Measurements from ENCODE around the gene ZBTB2.
A peak's percentile ranks its signal among the peaks of the same experiment; 100 is the strongest.
"Not testable (repeated sequence)": the region's sequence is repeated elsewhere in the genome, so short reads cannot be mapped to it uniquely, and the experiment has no call there.

The ZBTB2 gene

GRCh38 chr6:151388997-151389617 is 2.3 kb downstream of the ZBTB2 start:
- H3K27ac Mint-ChIP-seq = peak overlapping the region; percentile 97
- H3K4me3 Mint-ChIP-seq = peak overlapping the region; percentile 96
- peaks cover 26% of the 10 kb centered on the region for H3K36me3 Mint-ChIP-seq (ENCODE audit: low read depth)
- H3K4me1 Mint-ChIP-seq (ENCODE audit: low read depth) = peaks cover 60% of the 10 kb centered on the region
- H3K27me3 Mint-ChIP-seq (ENCODE audit: low read depth) = no peaks in the 10 kb centered on the region
- H3K9me3 Mint-ChIP-seq = no peaks in the 10 kb centered on the region

GRCh38 chr6:151388236-151388635 is 3.1 kb downstream of the ZBTB2 start:
- H3K36me3 Mint-ChIP-seq (ENCODE audit: low read depth) = peaks cover 24% of the 10 kb centered on the region

GRCh38 chr6:151387175-151387970 is 4.0 kb downstream of the ZBTB2 start:
- H3K27ac Mint-ChIP-seq = peak overlapping the region; percentile 15
- peaks cover 19% of the 10 kb centered on the region for H3K36me3 Mint-ChIP-seq (ENCODE audit: low read depth)
- H3K9me3 Mint-ChIP-seq = no peaks in the 10 kb centered on the region
- no peaks in the 10 kb centered on the region for H3K27me3 Mint-ChIP-seq (ENCODE audit: low read depth)
- H3K4me3 Mint-ChIP-seq = no peak overlapping the region
- peaks cover 51% of the 10 kb centered on the region for H3K4me1 Mint-ChIP-seq (ENCODE audit: low read depth)

More at GRCh38 chr6:151388236-151388635, 3.1 kb downstream of the ZBTB2 start:
- peaks cover 58% of the 10 kb centered on the region for H3K4me1 Mint-ChIP-seq (ENCODE audit: low read depth)
- H3K27me3 Mint-ChIP-seq (ENCODE audit: low read depth) = no peaks in the 10 kb centered on the region
- peak overlapping the region; percentile 88 for H3K27ac Mint-ChIP-seq
- H3K9me3 Mint-ChIP-seq = no peaks in the 10 kb centered on the region
- H3K4me3 Mint-ChIP-seq = peak overlapping the region; percentile 61

GRCh38 chr6:151385177-151385576 is 6.2 kb downstream of the ZBTB2 start:
- H3K4me3 Mint-ChIP-seq = peak overlapping the region; percentile 29
- H3K27ac Mint-ChIP-seq = peak overlapping the region; percentile 38
- H3K27me3 Mint-ChIP-seq (ENCODE audit: low read depth) = no peaks in the 10 kb centered on the region
- peaks cover 61% of the 10 kb centered on the region for H3K4me1 Mint-ChIP-seq (ENCODE audit: low read depth)
- H3K9me3 Mint-ChIP-seq = no peaks in the 10 kb centered on the region
- peaks cover 22% of the 10 kb centered on the region for H3K36me3 Mint-ChIP-seq (ENCODE audit: low read depth)

GRCh38 chr6:151384151-151384550 is 7.2 kb downstream of the ZBTB2 start:
- H3K4me1 Mint-ChIP-seq (ENCODE audit: low read depth) = peaks cover 64% of the 10 kb centered on the region
- H3K27ac Mint-ChIP-seq = peak overlapping the region; percentile 1
- peaks cover 23% of the 10 kb centered on the region for H3K36me3 Mint-ChIP-seq (ENCODE audit: low read depth)
- H3K27me3 Mint-ChIP-seq (ENCODE audit: low read depth) = no peaks in the 10 kb centered on the region
- H3K9me3 Mint-ChIP-seq = no peaks in the 10 kb centered on the region
- no peak overlapping the region for H3K4me3 Mint-ChIP-seq

- peaks cover 66% of the 10 kb centered on the region for H3K4me1 Mint-ChIP-seq (ENCODE audit: low read depth)
- H3K27me3 Mint-ChIP-seq (ENCODE audit: low read depth); H3K27ac Mint-ChIP-seq; H3K4me3 Mint-ChIP-seq; H3K9me3 Mint-ChIP-seq: not testable (repeated sequence)
- H3K36me3 Mint-ChIP-seq (ENCODE audit: low read depth) = peaks cover 20% of the 10 kb centered on the region
These were observed 8.7 kb downstream of the ZBTB2 start for GRCh38 chr6:151382631-151383030.

- H3K27ac Mint-ChIP-seq = peak overlapping the region; percentile 98
- peaks cover 20% of the 10 kb centered on the region for H3K36me3 Mint-ChIP-seq (ENCODE audit: low read depth)
- H3K27me3 Mint-ChIP-seq (ENCODE audit: low read depth) = no peaks in the 10 kb centered on the region
- H3K4me1 Mint-ChIP-seq (ENCODE audit: low read depth) = peaks cover 66% of the 10 kb centered on the region
- no peaks in the 10 kb centered on the region for H3K9me3 Mint-ChIP-seq
- H3K4me3 Mint-ChIP-seq = peak overlapping the region; percentile 47
These were observed 9.6 kb downstream of the ZBTB2 start for GRCh38 chr6:151381722-151382121.

GRCh38 chr6:151380848-151381205 is 10.5 kb downstream of the ZBTB2 start:
- Mint-ChIP-seq H3K27ac (peak overlapping the region; percentile 98), H3K9me3 (no peaks in the 10 kb centered on the region), H3K27me3 (ENCODE audit: low read depth) (no peaks in the 10 kb centered on the region), H3K4me1 (ENCODE audit: low read depth) (peaks cover 69% of the 10 kb centered on the region), H3K36me3 (ENCODE audit: low read depth) (peaks cover 22% of the 10 kb centered on the region), H3K4me3 (peak overlapping the region; percentile 92)

- Mint-ChIP-seq H3K9me3 (no peaks in the 10 kb centered on the region), H3K27ac (peak overlapping the region; percentile 98), H3K4me1 (ENCODE audit: low read depth) (peaks cover 68% of the 10 kb centered on the region), H3K36me3 (ENCODE audit: low read depth) (peaks cover 19% of the 10 kb centered on the region), H3K27me3 (ENCODE audit: low read depth) (no peaks in the 10 kb centered on the region), H3K4me3 (peak overlapping the region; percentile 92)
These were observed 11.2 kb downstream of the ZBTB2 start for GRCh38 chr6:151379933-151380847.

- Mint-ChIP-seq H3K9me3 (no peaks in the 10 kb centered on the region), H3K27ac (no peak overlapping the region)
These were observed 14.3 kb downstream of the ZBTB2 start for GRCh38 chr6:151377095-151377494.

GRCh38 chr6:151376440-151376839 is 14.9 kb downstream of the ZBTB2 start:
- peak overlapping the region; percentile 68 for H3K27ac Mint-ChIP-seq

More at GRCh38 chr6:151377095-151377494, 14.3 kb downstream of the ZBTB2 start:
- peaks cover 77% of the 10 kb centered on the region for H3K4me1 Mint-ChIP-seq (ENCODE audit: low read depth)
- peaks cover 18% of the 10 kb centered on the region for H3K36me3 Mint-ChIP-seq (ENCODE audit: low read depth)
- no peaks in the 10 kb centered on the region for H3K27me3 Mint-ChIP-seq (ENCODE audit: low read depth)
- H3K4me3 Mint-ChIP-seq = no peak overlapping the region

GRCh38 chr6:151375833-151376232 is 15.5 kb downstream of the ZBTB2 start:
- peaks cover 81% of the 10 kb centered on the region for H3K4me1 Mint-ChIP-seq (ENCODE audit: low read depth)
- peak overlapping the region; percentile 47 for H3K4me3 Mint-ChIP-seq
- peaks cover 26% of the 10 kb centered on the region for H3K36me3 Mint-ChIP-seq (ENCODE audit: low read depth)
- no peak overlapping the region for H3K27ac Mint-ChIP-seq
- no peaks in the 10 kb centered on the region for H3K27me3 Mint-ChIP-seq (ENCODE audit: low read depth)
- H3K9me3 Mint-ChIP-seq = no peaks in the 10 kb centered on the region

More at GRCh38 chr6:151376440-151376839, 14.9 kb downstream of the ZBTB2 start:
- Mint-ChIP-seq H3K9me3 (no peaks in the 10 kb centered on the region), H3K4me3 (peak overlapping the region; percentile 47), H3K4me1 (ENCODE audit: low read depth) (peaks cover 79% of the 10 kb centered on the region), H3K36me3 (ENCODE audit: low read depth) (peaks cover 22% of the 10 kb centered on the region), H3K27me3 (ENCODE audit: low read depth) (no peaks in the 10 kb centered on the region)

- H3K27ac Mint-ChIP-seq = peak overlapping the region; percentile 85
- H3K4me3 Mint-ChIP-seq = peak overlapping the region; percentile 80
- peaks cover 68% of the 10 kb centered on the region for H3K4me1 Mint-ChIP-seq (ENCODE audit: low read depth)
- H3K9me3 Mint-ChIP-seq = no peaks in the 10 kb centered on the region
- peaks cover 30% of the 10 kb centered on the region for H3K36me3 Mint-ChIP-seq (ENCODE audit: low read depth)
- H3K27me3 Mint-ChIP-seq (ENCODE audit: low read depth) = no peaks in the 10 kb centered on the region
These were observed 17.2 kb downstream of the ZBTB2 start for GRCh38 chr6:151374036-151374683.

- H3K4me1 Mint-ChIP-seq (ENCODE audit: low read depth) = peaks cover 56% of the 10 kb centered on the region
- H3K27ac Mint-ChIP-seq = peak overlapping the region; percentile 91
- H3K36me3 Mint-ChIP-seq (ENCODE audit: low read depth) = peaks cover 31% of the 10 kb centered on the region
- H3K4me3 Mint-ChIP-seq = peak overlapping the region; percentile 80
- H3K27me3 Mint-ChIP-seq (ENCODE audit: low read depth) = no peaks in the 10 kb centered on the region
- H3K9me3 Mint-ChIP-seq = no peaks in the 10 kb centered on the region
These were observed 19.2 kb downstream of the ZBTB2 start for GRCh38 chr6:151372164-151372563.

All from T-helper 1 cell treated with Interleukin-12 subunit alpha and Interleukin-12 subunit beta and Interleukin-4 antibody, amounts not matched to agents 30 μg/mL and 1 μg/mL, for 36 hours (primary cell).